HEK293 (cell line): ENCODE results near the gene TMED3.

Experiments used
- CTCF ChIA-PET: fragments of 350-600 bp; formaldehyde crosslinking; extraction: SDS; loops from one replicate; lab custom pipeline; 2021; ENCODE audit warnings: antibody characterized with exemption; lab: Yijun Ruan, JAX
- POLR2A ChIA-PET: fragments of 300-600 bp; formaldehyde crosslinking; extraction: SDS; loops from one replicate; lab custom pipeline; 2020; ENCODE audit warnings: antibody characterized with exemption, inconsistent platforms; lab: Yijun Ruan, JAX
- H3K27ac ChIP-seq: fragments of 200-500 bp; sonication (Bioruptor generic); 2 replicates; pipeline ENCODE4 v1.5.1; 2014; ENCODE audit warnings: low read depth, low read length, control low read depth, inconsistent platforms; ENCODE audit errors: extremely low read depth
- H3K36me3 ChIP-seq, 2 experiments: fragments of 200-500 bp in 1 of 2; sonication (Bioruptor generic) in 1 of 2; 1 replicate in 1 of 2; 2 replicates in 1 of 2; pipeline ENCODE4 v1.5.1; 2014 to 2017; ENCODE audit warnings: inconsistent platforms in 2 of 2, low read length in 2 of 2; ENCODE audit not compliant: control insufficient read depth in 2 of 2, insufficient read depth in 1 of 2
- H3K4me1 ChIP-seq: fragments of 200-500 bp; sonication (Bioruptor generic); 2 replicates; pipeline ENCODE4 v1.5.1; 2014; ENCODE audit warnings: mild to moderate bottlenecking, low read length, inconsistent platforms; ENCODE audit not compliant: control insufficient read depth, insufficient read depth
- H3K4me3 ChIP-seq: 2 replicates; pipeline ENCODE4 v1.5.1; 2011; ENCODE audit warnings: low read depth, mild to moderate bottlenecking, control low read depth, low read length, moderate library complexity
- H3K9me3 ChIP-seq: fragments of 200-500 bp; sonication (Bioruptor generic); 2 replicates; pipeline ENCODE4 v1.5.1; 2014; ENCODE audit warnings: low read depth, low read length, inconsistent platforms; ENCODE audit not compliant: control insufficient read depth, insufficient read depth
- SCRT1 ChIP-seq: fragments of 450-650 bp; formaldehyde crosslinking; IDR thresholded peaks from 2 replicates; pipeline ENCODE4 v1.5.1; 2016; ENCODE audit warnings: missing biosample characterization, missing genetic modification characterization, borderline replicate concordance
- SCRT2 ChIP-seq: fragments of 450-650 bp; formaldehyde crosslinking; IDR thresholded peaks from 2 replicates; pipeline ENCODE4 v1.5.1; 2016; ENCODE audit warnings: missing biosample characterization, missing genetic modification characterization
- SP2 ChIP-seq: fragments of 450-650 bp; formaldehyde crosslinking; IDR thresholded peaks from 2 replicates; pipeline ENCODE4 v1.5.1; 2016; ENCODE audit warnings: missing biosample characterization, missing genetic modification characterization
- ZNF10 ChIP-seq: fragments of 450-650 bp; formaldehyde crosslinking; IDR thresholded peaks from 2 replicates; pipeline ENCODE4 v1.5.1; 2017; ENCODE audit warnings: missing biosample characterization, missing genetic modification characterization
- ZNF138 ChIP-seq: fragments of 450-650 bp; formaldehyde crosslinking; IDR thresholded peaks from 2 replicates; pipeline ENCODE4 v1.5.1; 2016; ENCODE audit warnings: missing biosample characterization, missing genetic modification characterization, borderline replicate concordance
- ZNF311 ChIP-seq: fragments of 450-650 bp; formaldehyde crosslinking; IDR thresholded peaks from 2 replicates; pipeline ENCODE4 v1.5.1; 2017; ENCODE audit warnings: missing biosample characterization, missing genetic modification characterization, borderline replicate concordance
- ZNF394 ChIP-seq: fragments of 450-650 bp; formaldehyde crosslinking; IDR thresholded peaks from 2 replicates; pipeline ENCODE4 v1.5.1; 2016; ENCODE audit warnings: missing biosample characterization, missing genetic modification characterization, mild to moderate bottlenecking, moderate library complexity, borderline replicate concordance
- ZNF423 ChIP-seq: fragments of 450-650 bp; formaldehyde crosslinking; IDR thresholded peaks from 2 replicates; pipeline ENCODE4 v1.5.1; 2016; ENCODE audit warnings: missing biosample characterization, missing genetic modification characterization
- ZNF514 ChIP-seq: fragments of 450-650 bp; formaldehyde crosslinking; IDR thresholded peaks from 2 replicates; pipeline ENCODE4 v1.5.1; 2016; ENCODE audit warnings: missing biosample characterization, missing genetic modification characterization
- ZNF596 ChIP-seq: fragments of 450-650 bp; IDR thresholded peaks from 2 replicates; pipeline ENCODE4 v1.5.0; 2018; ENCODE audit warnings: missing biosample characterization, mild to moderate bottlenecking, missing genetic modification characterization, moderate library complexity
- TF ChIP-seq, protein P1 (sequence below): fragments of 450-650 bp; formaldehyde crosslinking; IDR thresholded peaks from 2 replicates; pipeline ENCODE4 v1.5.1; 2017; ENCODE audit warnings: missing biosample characterization, missing genetic modification characterization
- TF ChIP-seq, protein P2 (sequence below): fragments of 450-650 bp; formaldehyde crosslinking; IDR thresholded peaks from 2 replicates; pipeline ENCODE4 v1.5.1; 2017; ENCODE audit warnings: missing biosample characterization, missing genetic modification characterization
- TF ChIP-seq, protein P3 (sequence below): fragments of 450-650 bp; formaldehyde crosslinking; conservative IDR thresholded peaks from 2 replicates; pipeline ENCODE4 v1.5.1; 2016; ENCODE audit warnings: low read depth, missing biosample characterization, missing genetic modification characterization

Gene TMED3

DNA sequence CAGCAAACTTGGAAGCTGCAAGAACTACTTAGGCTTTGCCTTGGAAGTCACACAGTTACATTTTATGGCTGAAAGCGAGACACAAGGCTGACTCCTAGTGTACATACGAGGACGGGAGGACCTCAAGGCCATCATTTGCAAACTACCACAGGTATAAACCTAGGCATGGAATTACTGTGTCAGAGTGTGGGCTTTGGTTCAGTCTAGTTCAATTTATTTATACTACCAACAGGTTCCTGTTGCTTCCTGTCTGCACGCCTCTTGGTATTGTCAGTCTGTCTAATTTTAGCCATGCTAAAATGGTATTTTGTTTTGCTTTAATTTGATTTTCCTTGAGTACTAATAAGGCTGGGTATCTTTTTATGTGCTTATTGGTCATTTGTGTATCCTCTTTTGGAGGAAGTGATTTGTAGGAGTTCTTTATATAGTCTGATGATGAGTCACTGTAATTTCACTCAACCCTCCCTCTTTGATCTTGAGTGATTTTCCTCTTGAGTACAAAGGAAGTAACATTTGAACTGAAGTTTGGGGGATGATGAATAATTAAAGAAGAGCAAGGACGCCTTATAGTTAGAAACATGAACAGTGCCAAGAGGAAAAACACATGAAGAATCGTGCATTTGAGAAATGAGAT is 20.2 kb upstream of the TMED3 start:
- POLR2A ChIA-PET, result no interaction called here
- Histone ChIP-seq H3K9me3 (no peaks in the 10 kb centered on the region), H3K4me1 (no peaks in the 10 kb centered on the region)
- TF ChIP-seq SCRT1 (peak; percentile 58; the same call in 1 of the 2 replicates), SCRT2 (tag by site-specific recombination) (peak; percentile 94)
- TF ChIP-seq, protein P1, sequence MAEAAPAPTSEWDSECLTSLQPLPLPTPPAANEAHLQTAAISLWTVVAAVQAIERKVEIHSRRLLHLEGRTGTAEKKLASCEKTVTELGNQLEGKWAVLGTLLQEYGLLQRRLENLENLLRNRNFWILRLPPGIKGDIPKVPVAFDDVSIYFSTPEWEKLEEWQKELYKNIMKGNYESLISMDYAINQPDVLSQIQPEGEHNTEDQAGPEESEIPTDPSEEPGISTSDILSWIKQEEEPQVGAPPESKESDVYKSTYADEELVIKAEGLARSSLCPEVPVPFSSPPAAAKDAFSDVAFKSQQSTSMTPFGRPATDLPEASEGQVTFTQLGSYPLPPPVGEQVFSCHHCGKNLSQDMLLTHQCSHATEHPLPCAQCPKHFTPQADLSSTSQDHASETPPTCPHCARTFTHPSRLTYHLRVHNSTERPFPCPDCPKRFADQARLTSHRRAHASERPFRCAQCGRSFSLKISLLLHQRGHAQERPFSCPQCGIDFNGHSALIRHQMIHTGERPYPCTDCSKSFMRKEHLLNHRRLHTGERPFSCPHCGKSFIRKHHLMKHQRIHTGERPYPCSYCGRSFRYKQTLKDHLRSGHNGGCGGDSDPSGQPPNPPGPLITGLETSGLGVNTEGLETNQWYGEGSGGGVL (tag by site-specific recombination), result no peak
- TF ChIP-seq, all 188 proteins: peak for 2
- H3K27ac ChIP-seq, result no peak overlapping the region
- no peaks in the 10 kb centered on the region for H3K36me3 ChIP-seq
- CTCF ChIA-PET, result interaction anchor here (0.6 kb wide), 1 partner anchor 958 kb away, joined by 3 read pairs; no protein-coding TSS in a partner anchor
- no peak overlapping the region for H3K4me3 ChIP-seq

DNA sequence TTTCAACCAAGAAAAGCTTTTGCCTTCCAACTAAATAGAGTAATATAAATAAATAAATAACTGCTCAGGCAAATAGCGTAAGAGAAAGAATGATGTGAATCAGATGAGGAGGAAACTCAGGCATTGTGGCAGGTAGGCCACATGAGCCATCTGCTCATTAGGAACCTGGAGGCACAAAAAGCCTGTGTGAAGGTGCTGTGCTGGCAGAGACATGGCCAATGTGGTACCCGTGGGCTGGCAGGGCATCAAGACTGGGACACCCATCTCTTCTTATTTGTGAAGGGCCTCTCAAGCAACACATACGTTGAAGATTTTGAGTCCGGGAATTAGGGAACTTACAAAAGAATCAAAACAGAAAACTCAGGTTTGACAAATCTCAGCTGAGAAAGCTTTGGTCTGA is 18.9 kb upstream of the TMED3 start:
- Histone ChIP-seq H3K4me1 (no peaks in the 10 kb centered on the region), H3K4me3 (no peak overlapping the region), H3K27ac (no peak overlapping the region), H3K9me3 (no peaks in the 10 kb centered on the region), H3K36me3 (no peaks in the 10 kb centered on the region)
- TF ChIP-seq ZNF423 (no peak), ZNF596 (tag by site-specific recombination) (no peak), ZNF10 (tag by site-specific recombination) (no peak), ZNF311 (tag by site-specific recombination) (no peak), ZNF138 (no peak), ZNF394 (no peak), ZNF514 (no peak)
- TF ChIP-seq, protein P2, sequence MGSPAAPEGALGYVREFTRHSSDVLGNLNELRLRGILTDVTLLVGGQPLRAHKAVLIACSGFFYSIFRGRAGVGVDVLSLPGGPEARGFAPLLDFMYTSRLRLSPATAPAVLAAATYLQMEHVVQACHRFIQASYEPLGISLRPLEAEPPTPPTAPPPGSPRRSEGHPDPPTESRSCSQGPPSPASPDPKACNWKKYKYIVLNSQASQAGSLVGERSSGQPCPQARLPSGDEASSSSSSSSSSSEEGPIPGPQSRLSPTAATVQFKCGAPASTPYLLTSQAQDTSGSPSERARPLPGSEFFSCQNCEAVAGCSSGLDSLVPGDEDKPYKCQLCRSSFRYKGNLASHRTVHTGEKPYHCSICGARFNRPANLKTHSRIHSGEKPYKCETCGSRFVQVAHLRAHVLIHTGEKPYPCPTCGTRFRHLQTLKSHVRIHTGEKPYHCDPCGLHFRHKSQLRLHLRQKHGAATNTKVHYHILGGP (tag by site-specific recombination), result no peak
- TF ChIP-seq, protein P3, sequence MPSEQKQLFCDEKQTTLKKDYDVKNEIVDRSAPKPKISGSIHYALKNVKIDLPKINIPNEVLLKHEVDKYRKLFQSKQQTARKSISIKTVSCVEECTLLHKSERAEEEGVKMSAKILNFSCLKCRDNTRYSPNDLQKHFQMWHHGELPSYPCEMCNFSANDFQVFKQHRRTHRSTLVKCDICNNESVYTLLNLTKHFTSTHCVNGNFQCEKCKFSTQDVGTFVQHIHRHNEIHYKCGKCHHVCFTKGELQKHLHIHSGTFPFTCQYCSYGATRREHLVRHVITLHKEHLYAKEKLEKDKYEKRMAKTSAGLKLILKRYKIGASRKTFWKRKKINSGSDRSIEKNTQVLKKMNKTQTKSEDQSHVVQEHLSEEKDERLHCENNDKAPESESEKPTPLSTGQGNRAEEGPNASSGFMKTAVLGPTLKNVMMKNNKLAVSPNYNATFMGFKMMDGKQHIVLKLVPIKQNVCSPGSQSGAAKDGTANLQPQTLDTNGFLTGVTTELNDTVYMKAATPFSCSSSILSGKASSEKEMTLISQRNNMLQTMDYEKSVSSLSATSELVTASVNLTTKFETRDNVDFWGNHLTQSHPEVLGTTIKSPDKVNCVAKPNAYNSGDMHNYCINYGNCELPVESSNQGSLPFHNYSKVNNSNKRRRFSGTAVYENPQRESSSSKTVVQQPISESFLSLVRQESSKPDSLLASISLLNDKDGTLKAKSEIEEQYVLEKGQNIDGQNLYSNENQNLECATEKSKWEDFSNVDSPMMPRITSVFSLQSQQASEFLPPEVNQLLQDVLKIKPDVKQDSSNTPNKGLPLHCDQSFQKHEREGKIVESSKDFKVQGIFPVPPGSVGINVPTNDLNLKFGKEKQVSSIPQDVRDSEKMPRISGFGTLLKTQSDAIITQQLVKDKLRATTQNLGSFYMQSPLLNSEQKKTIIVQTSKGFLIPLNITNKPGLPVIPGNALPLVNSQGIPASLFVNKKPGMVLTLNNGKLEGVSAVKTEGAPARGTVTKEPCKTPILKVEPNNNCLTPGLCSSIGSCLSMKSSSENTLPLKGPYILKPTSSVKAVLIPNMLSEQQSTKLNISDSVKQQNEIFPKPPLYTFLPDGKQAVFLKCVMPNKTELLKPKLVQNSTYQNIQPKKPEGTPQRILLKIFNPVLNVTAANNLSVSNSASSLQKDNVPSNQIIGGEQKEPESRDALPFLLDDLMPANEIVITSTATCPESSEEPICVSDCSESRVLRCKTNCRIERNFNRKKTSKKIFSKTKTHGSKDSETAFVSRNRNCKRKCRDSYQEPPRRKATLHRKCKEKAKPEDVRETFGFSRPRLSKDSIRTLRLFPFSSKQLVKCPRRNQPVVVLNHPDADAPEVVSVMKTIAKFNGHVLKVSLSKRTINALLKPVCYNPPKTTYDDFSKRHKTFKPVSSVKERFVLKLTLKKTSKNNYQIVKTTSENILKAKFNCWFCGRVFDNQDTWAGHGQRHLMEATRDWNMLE, result no peak
- ChIA-PET CTCF (no interaction called here), POLR2A (no interaction called here)

DNA sequence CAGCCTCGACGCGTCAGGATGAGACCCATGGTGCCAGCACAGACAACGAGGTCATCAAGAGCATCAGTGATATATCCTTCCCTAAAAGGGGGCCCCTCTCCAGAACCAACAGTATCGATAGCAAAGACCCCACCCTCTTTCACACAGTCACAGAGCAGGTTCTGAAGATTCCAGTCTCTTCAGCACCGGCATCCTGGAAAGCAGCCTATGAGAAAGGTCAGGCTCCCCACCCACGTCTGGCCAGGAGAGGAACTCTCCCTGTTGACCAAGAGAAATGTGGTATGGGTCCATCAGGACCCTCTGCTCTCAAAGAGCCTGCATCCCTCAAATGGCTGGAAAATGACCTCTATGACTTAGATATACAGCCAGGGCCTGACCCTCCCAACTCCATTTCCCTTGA is 16.8 kb upstream of the TMED3 start:
- no peaks in the 10 kb centered on the region for H3K9me3 ChIP-seq
- ChIA-PET POLR2A (no interaction called here), CTCF (interaction anchor here (1.0 kb wide), 1 partner anchor 15 kb away, joined by 3 read pairs; no protein-coding TSS in a partner anchor)
- TF ChIP-seq SP2 (tag by site-specific recombination), result no peak
- H3K4me1 ChIP-seq, result no peaks in the 10 kb centered on the region
- H3K27ac ChIP-seq, result no peak overlapping the region
- no peak overlapping the region for H3K4me3 ChIP-seq
- H3K36me3 ChIP-seq, result no peaks in the 10 kb centered on the region
